ENCODE data around the gene IGFBP4. TPM values are rescaled to one million over a fixed set of nuclear protein-coding genes. Genes with fewer than 3 reads are reported as not detected.

IGFBP4 gene
- total and polyA plus RNA-seq, 2 donors (not counting 1 experiment from before 2014, with no cell fraction given) = 4.6 to 31.3 TPM

GRCh38 chr17:40457369-40457768 lies 14.1 kb downstream of the IGFBP4 start:
- intact Hi-C loops (cut with micrococcal nuclease) = no loop called here
- no peak overlapping the region for H3K27ac Mint-ChIP-seq
- H3K4me3 Mint-ChIP-seq = no peak overlapping the region
- POLR2A ChIA-PET = no interaction called here
- H3K27ac ChIP-seq (ENCODE audit: low read length in 2 of 2) = no peak overlapping the region
- H3K4me1 Mint-ChIP-seq = no peaks in the 10 kb centered on the region
- H3K4me3 ChIP-seq (ENCODE audit: control extremely low read depth in 1 of 5, extremely low read depth in 1 of 5, insufficient read depth in 1 of 5, low read depth in 2 of 5, low read length in 4 of 5) = no peak overlapping the region
- H3K27me3 ChIP-seq (replicated peaks in 1 of 4; ENCODE audit: control extremely low read depth in 1 of 4, control insufficient read depth in 3 of 4, insufficient read depth in 4 of 4, low read length in 3 of 4) = no peaks in the 10 kb centered on the region
- no peak overlapping the region for H3K4me2 ChIP-seq (replicated peaks; ENCODE audit: low read depth, low read length, poor library complexity, severe bottlenecking)
- no peaks in the 10 kb centered on the region for H4K20me1 ChIP-seq (ENCODE audit: control insufficient read depth, insufficient read depth, low read length, poor library complexity, severe bottlenecking)
- peaks cover 0 to 8% of the 10 kb centered on the region in 2 experiments for H3K36me3 ChIP-seq (replicated peaks in 1 of 2; ENCODE audit: control extremely low read depth in 1 of 2, control insufficient read depth in 1 of 2, extremely low read depth in 1 of 2, insufficient read depth in 2 of 2, low read length in 1 of 2)
- ATAC-seq (ENCODE audit: low read depth) (no peak), DNase-seq (no peak)
- no peaks in the 10 kb centered on the region for H3K27me3 Mint-ChIP-seq
- no peaks in the 10 kb centered on the region for H3K9me3 Mint-ChIP-seq (ENCODE audit: insufficient read depth)
- WGBS (ENCODE audit: insufficient coverage) = 94% methylated on average over 2 of the region's 3 CpGs
- no peaks in the 10 kb centered on the region for H3K79me2 ChIP-seq (ENCODE audit: control insufficient read depth, insufficient read depth, low read length)
- no peak overlapping the region for H3K9ac ChIP-seq (ENCODE audit: low read length)
- no peak for TF ChIP-seq CTCF (IDR thresholded peaks at IDR 0.05)
- no peak for TF ChIP-seq EZH2 (IDR thresholded peaks at IDR 0.05; ENCODE audit: borderline replicate concordance, insufficient read depth, low read depth, low read length, poor library complexity, severe bottlenecking)
- H3K9me3 ChIP-seq (ENCODE audit: control extremely low read depth in 1 of 3, control insufficient read depth in 2 of 3, insufficient read depth in 1 of 3, low read length in 2 of 3) = no peaks in the 10 kb centered on the region
- no peak overlapping the region for H2AFZ ChIP-seq (ENCODE audit: insufficient read depth, low read depth, low read length, poor library complexity, severe bottlenecking)
- CTCF ChIA-PET = interaction anchor here (3.1 kb wide), 1 partner anchor 10 kb away, joined by 13 read pairs; no protein-coding TSS in a partner anchor
- H3K4me1 ChIP-seq (ENCODE audit: control insufficient read depth in 2 of 2, insufficient read depth in 2 of 2, low read length in 2 of 2) = no peaks in the 10 kb centered on the region

- H3K9ac ChIP-seq (ENCODE audit: low read length) = no peak overlapping the region
- 98% methylated on average over 12 of the region's 16 CpGs for WGBS (ENCODE audit: insufficient coverage)
- H2AFZ ChIP-seq (ENCODE audit: insufficient read depth, low read depth, low read length, poor library complexity, severe bottlenecking) = no peak overlapping the region
- TF ChIP-seq EZH2 (IDR thresholded peaks at IDR 0.05; ENCODE audit: borderline replicate concordance, insufficient read depth, low read depth, low read length, poor library complexity, severe bottlenecking) (no peak), CTCF (IDR thresholded peaks at IDR 0.05) (no peak)
- H3K36me3 ChIP-seq (replicated peaks in 1 of 2; ENCODE audit: control extremely low read depth in 1 of 2, control insufficient read depth in 1 of 2, extremely low read depth in 1 of 2, insufficient read depth in 2 of 2, low read length in 1 of 2) = peaks cover 0 to 8% of the 10 kb centered on the region in 2 experiments
- no peak overlapping the region for H3K4me3 Mint-ChIP-seq
- ChIA-PET CTCF (interaction anchor here (3.1 kb wide), 1 partner anchor 11 kb away, joined by 13 read pairs; no protein-coding TSS in a partner anchor), POLR2A (no interaction called here)
- H3K27ac ChIP-seq (ENCODE audit: low read length in 2 of 2) = no peak overlapping the region
- no peak overlapping the region for H3K27ac Mint-ChIP-seq
- intact Hi-C loops (cut with micrococcal nuclease) = no loop called here
- no peaks in the 10 kb centered on the region for H3K27me3 Mint-ChIP-seq
- no peaks in the 10 kb centered on the region for H3K4me1 ChIP-seq (ENCODE audit: control insufficient read depth in 2 of 2, insufficient read depth in 2 of 2, low read length in 2 of 2)
- H3K79me2 ChIP-seq (ENCODE audit: control insufficient read depth, insufficient read depth, low read length) = no peaks in the 10 kb centered on the region
- H3K27me3 ChIP-seq (replicated peaks in 1 of 4; ENCODE audit: control extremely low read depth in 1 of 4, control insufficient read depth in 3 of 4, insufficient read depth in 4 of 4, low read length in 3 of 4) = no peaks in the 10 kb centered on the region
- no peak overlapping the region for H3K4me2 ChIP-seq (replicated peaks; ENCODE audit: low read depth, low read length, poor library complexity, severe bottlenecking)
- no peaks in the 10 kb centered on the region for H3K9me3 Mint-ChIP-seq (ENCODE audit: insufficient read depth)
- no peaks in the 10 kb centered on the region for H3K9me3 ChIP-seq (ENCODE audit: control extremely low read depth in 1 of 3, control insufficient read depth in 2 of 3, insufficient read depth in 1 of 3, low read length in 2 of 3)
- H3K4me1 Mint-ChIP-seq = no peaks in the 10 kb centered on the region
- no peak for DNase-seq
- H3K4me3 ChIP-seq (ENCODE audit: control extremely low read depth in 1 of 5, extremely low read depth in 1 of 5, insufficient read depth in 1 of 5, low read depth in 2 of 5, low read length in 4 of 5) = no peak overlapping the region
- ATAC-seq (ENCODE audit: low read depth) = no peak
- H4K20me1 ChIP-seq (ENCODE audit: control insufficient read depth, insufficient read depth, low read length, poor library complexity, severe bottlenecking) = no peaks in the 10 kb centered on the region
Observed at GRCh38 chr17:40457964-40458791, 14.9 kb downstream of the IGFBP4 start.
